IMR-90 (cell line): Measurements from ENCODE around the gene WNT10A.

Experiments used
- POLR2A ChIP-seq: IDR thresholded peaks from 2 replicates; pipeline ENCODE4 v1.6.1; 2012; ENCODE audit warnings: mild to moderate bottlenecking, low read depth, low read length
- RAD21 ChIP-seq: IDR thresholded peaks from 2 replicates; pipeline ENCODE4 v1.6.1; 2012; ENCODE audit warnings: low read length, improper control_type of control experiment
- TF ChIP-seq, protein P1 (sequence below): conservative IDR thresholded peaks from 2 replicates; pipeline ENCODE4 v1.5.1; 2012; ENCODE audit warnings: mild to moderate bottlenecking, low read depth, low read length, improper control_type of control experiment

DNA sequence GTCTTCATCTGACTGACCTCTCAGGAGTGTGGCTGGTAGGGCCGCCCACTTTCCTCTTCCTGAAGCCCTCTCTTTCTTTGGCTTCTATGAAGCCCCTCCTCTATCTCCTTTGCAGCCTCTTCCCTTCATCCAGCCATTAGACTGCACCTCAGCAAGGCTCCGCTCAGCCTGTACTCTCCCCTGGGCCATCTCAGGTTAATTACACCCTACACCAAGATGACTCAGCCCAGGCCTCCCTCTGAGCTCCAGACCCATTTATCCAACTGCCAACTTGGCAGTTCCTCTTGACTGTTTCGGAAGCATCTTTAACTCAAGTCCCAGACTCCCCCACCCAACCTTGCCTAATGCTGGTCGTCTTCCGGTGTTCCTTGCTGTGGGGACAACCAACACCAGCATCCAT, 26.9 kb upstream of the WNT10A start:
- TF ChIP-seq, protein P1, sequence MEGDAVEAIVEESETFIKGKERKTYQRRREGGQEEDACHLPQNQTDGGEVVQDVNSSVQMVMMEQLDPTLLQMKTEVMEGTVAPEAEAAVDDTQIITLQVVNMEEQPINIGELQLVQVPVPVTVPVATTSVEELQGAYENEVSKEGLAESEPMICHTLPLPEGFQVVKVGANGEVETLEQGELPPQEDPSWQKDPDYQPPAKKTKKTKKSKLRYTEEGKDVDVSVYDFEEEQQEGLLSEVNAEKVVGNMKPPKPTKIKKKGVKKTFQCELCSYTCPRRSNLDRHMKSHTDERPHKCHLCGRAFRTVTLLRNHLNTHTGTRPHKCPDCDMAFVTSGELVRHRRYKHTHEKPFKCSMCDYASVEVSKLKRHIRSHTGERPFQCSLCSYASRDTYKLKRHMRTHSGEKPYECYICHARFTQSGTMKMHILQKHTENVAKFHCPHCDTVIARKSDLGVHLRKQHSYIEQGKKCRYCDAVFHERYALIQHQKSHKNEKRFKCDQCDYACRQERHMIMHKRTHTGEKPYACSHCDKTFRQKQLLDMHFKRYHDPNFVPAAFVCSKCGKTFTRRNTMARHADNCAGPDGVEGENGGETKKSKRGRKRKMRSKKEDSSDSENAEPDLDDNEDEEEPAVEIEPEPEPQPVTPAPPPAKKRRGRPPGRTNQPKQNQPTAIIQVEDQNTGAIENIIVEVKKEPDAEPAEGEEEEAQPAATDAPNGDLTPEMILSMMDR = no peak
- TF ChIP-seq RAD21 = no peak
- TF ChIP-seq POLR2A = no peak
